HEK293 (cell line): ENCODE results near the gene HPS6.

Source experiments
- CTCF ChIA-PET: fragments of 350-600 bp; formaldehyde crosslinking; extraction: SDS; loops from one replicate; lab custom pipeline; 2021; ENCODE audit warnings: antibody characterized with exemption; lab: Yijun Ruan, JAX
- POLR2A ChIA-PET: fragments of 300-600 bp; formaldehyde crosslinking; extraction: SDS; loops from one replicate; lab custom pipeline; 2020; ENCODE audit warnings: antibody characterized with exemption, inconsistent platforms; lab: Yijun Ruan, JAX
- H3K27ac ChIP-seq: fragments of 200-500 bp; sonication (Bioruptor generic); 2 replicates; pipeline ENCODE4 v1.5.1; 2014; ENCODE audit warnings: low read depth, low read length, control low read depth, inconsistent platforms; ENCODE audit errors: extremely low read depth
- H3K36me3 ChIP-seq, 2 experiments: fragments of 200-500 bp in 1 of 2; sonication (Bioruptor generic) in 1 of 2; 1 replicate in 1 of 2; 2 replicates in 1 of 2; pipeline ENCODE4 v1.5.1; 2014 to 2017; ENCODE audit warnings: inconsistent platforms in 2 of 2, low read length in 2 of 2; ENCODE audit not compliant: control insufficient read depth in 2 of 2, insufficient read depth in 1 of 2
- H3K4me1 ChIP-seq: fragments of 200-500 bp; sonication (Bioruptor generic); 2 replicates; pipeline ENCODE4 v1.5.1; 2014; ENCODE audit warnings: mild to moderate bottlenecking, low read length, inconsistent platforms; ENCODE audit not compliant: control insufficient read depth, insufficient read depth
- H3K4me3 ChIP-seq: 2 replicates; pipeline ENCODE4 v1.5.1; 2011; ENCODE audit warnings: low read depth, mild to moderate bottlenecking, control low read depth, low read length, moderate library complexity
- H3K9me3 ChIP-seq: fragments of 200-500 bp; sonication (Bioruptor generic); 2 replicates; pipeline ENCODE4 v1.5.1; 2014; ENCODE audit warnings: low read depth, low read length, inconsistent platforms; ENCODE audit not compliant: control insufficient read depth, insufficient read depth
- GLI4 ChIP-seq: fragments of 450-650 bp; formaldehyde crosslinking; IDR thresholded peaks from 2 replicates; pipeline ENCODE4 v1.5.1; 2016; ENCODE audit warnings: missing biosample characterization, missing genetic modification characterization
- KLF9 ChIP-seq: fragments of 450-650 bp; formaldehyde crosslinking; IDR thresholded peaks from 2 replicates; pipeline ENCODE4 v1.5.1; 2016; ENCODE audit warnings: missing biosample characterization, missing genetic modification characterization, low read depth
- MEIS1 ChIP-seq: sonication (generic); formaldehyde crosslinking; IDR thresholded peaks from 2 replicates; pipeline ENCODE4 v1.8.1; 2022; ENCODE audit warnings: missing genetic modification reagents, mild to moderate bottlenecking, borderline replicate concordance
- MZF1 ChIP-seq: fragments of 450-650 bp; formaldehyde crosslinking; IDR thresholded peaks from 2 replicates; pipeline ENCODE4 v1.5.1; 2017; ENCODE audit warnings: missing biosample characterization, missing genetic modification characterization, borderline replicate concordance
- OVOL3 ChIP-seq: fragments of 450-650 bp; formaldehyde crosslinking; IDR thresholded peaks from 2 replicates; pipeline ENCODE4 v1.5.1; 2016; ENCODE audit warnings: missing biosample characterization, missing genetic modification characterization
- SCRT2 ChIP-seq: fragments of 450-650 bp; formaldehyde crosslinking; IDR thresholded peaks from 2 replicates; pipeline ENCODE4 v1.5.1; 2016; ENCODE audit warnings: missing biosample characterization, missing genetic modification characterization
- ZBTB21 ChIP-seq: fragments of 450-650 bp; formaldehyde crosslinking; IDR thresholded peaks from 2 replicates; pipeline ENCODE4 v1.5.1; 2017; ENCODE audit warnings: missing biosample characterization, missing genetic modification characterization
- ZBTB48 ChIP-seq: fragments of 450-650 bp; formaldehyde crosslinking; IDR thresholded peaks from 2 replicates; pipeline ENCODE4 v1.5.1; 2016; ENCODE audit warnings: missing biosample characterization, missing genetic modification characterization
- ZFHX2 ChIP-seq: fragments of 450-650 bp; formaldehyde crosslinking; conservative IDR thresholded peaks from 2 replicates; pipeline ENCODE4 v1.5.1; 2016; ENCODE audit warnings: missing biosample characterization, missing genetic modification characterization
- ZFP41 ChIP-seq: fragments of 450-650 bp; formaldehyde crosslinking; IDR thresholded peaks from 2 replicates; pipeline ENCODE4 v1.5.1; 2016; ENCODE audit warnings: missing biosample characterization, missing genetic modification characterization, borderline replicate concordance
- ZNF10 ChIP-seq: fragments of 450-650 bp; formaldehyde crosslinking; IDR thresholded peaks from 2 replicates; pipeline ENCODE4 v1.5.1; 2017; ENCODE audit warnings: missing biosample characterization, missing genetic modification characterization
- ZNF121 ChIP-seq: fragments of 450-650 bp; formaldehyde crosslinking; IDR thresholded peaks from 2 replicates; pipeline ENCODE4 v1.5.1; 2016; ENCODE audit warnings: missing biosample characterization, missing genetic modification characterization
- ZNF221 ChIP-seq: fragments of 450-650 bp; formaldehyde crosslinking; IDR thresholded peaks from 2 replicates; pipeline ENCODE4 v1.5.1; 2017; ENCODE audit warnings: missing biosample characterization, missing genetic modification characterization, borderline replicate concordance
- ZNF341 ChIP-seq: fragments of 450-650 bp; formaldehyde crosslinking; IDR thresholded peaks from 2 replicates; pipeline ENCODE4; 2016; ENCODE audit warnings: low read depth, missing biosample characterization, missing genetic modification characterization
- ZNF37A ChIP-seq: fragments of 450-650 bp; IDR thresholded peaks from 2 replicates; pipeline ENCODE4 v1.5.1; 2018; ENCODE audit warnings: missing biosample characterization, missing genetic modification characterization
- ZNF530 ChIP-seq: fragments of 450-650 bp; formaldehyde crosslinking; IDR thresholded peaks from 2 replicates; pipeline ENCODE4 v1.5.1; 2016; ENCODE audit warnings: low read depth, missing biosample characterization, missing genetic modification characterization
- ZNF623 ChIP-seq: fragments of 450-650 bp; formaldehyde crosslinking; IDR thresholded peaks from 2 replicates; pipeline ENCODE4 v1.5.1; 2016; ENCODE audit warnings: missing biosample characterization, missing genetic modification characterization
- ZNF670 ChIP-seq: fragments of 450-650 bp; formaldehyde crosslinking; IDR thresholded peaks from 2 replicates; pipeline ENCODE4 v1.5.1; 2016; ENCODE audit warnings: missing biosample characterization, missing genetic modification characterization, low read depth
- ZNF791 ChIP-seq: fragments of 450-650 bp; formaldehyde crosslinking; IDR thresholded peaks from 2 replicates; pipeline ENCODE4 v1.5.1; 2016; ENCODE audit warnings: missing biosample characterization, missing genetic modification characterization
- ZNF843 ChIP-seq: fragments of 450-650 bp; formaldehyde crosslinking; IDR thresholded peaks from 2 replicates; pipeline ENCODE4 v1.5.1; 2016; ENCODE audit warnings: missing biosample characterization, missing genetic modification characterization
- ZXDB ChIP-seq: fragments of 450-650 bp; formaldehyde crosslinking; IDR thresholded peaks from 2 replicates; pipeline ENCODE4 v1.5.1; 2016; ENCODE audit warnings: missing biosample characterization, missing genetic modification characterization
- TF ChIP-seq, protein P1 (sequence below): fragments of 450-650 bp; formaldehyde crosslinking; IDR thresholded peaks from 2 replicates; pipeline ENCODE4 v1.5.1; 2017; ENCODE audit warnings: missing biosample characterization, mild to moderate bottlenecking, missing genetic modification characterization, moderate library complexity
- TF ChIP-seq, protein P2 (sequence below): fragments of 450-650 bp; formaldehyde crosslinking; conservative IDR thresholded peaks from 2 replicates; pipeline ENCODE4 v1.5.1; 2016; ENCODE audit warnings: low read depth, missing biosample characterization, missing genetic modification characterization

The HPS6 gene

DNA sequence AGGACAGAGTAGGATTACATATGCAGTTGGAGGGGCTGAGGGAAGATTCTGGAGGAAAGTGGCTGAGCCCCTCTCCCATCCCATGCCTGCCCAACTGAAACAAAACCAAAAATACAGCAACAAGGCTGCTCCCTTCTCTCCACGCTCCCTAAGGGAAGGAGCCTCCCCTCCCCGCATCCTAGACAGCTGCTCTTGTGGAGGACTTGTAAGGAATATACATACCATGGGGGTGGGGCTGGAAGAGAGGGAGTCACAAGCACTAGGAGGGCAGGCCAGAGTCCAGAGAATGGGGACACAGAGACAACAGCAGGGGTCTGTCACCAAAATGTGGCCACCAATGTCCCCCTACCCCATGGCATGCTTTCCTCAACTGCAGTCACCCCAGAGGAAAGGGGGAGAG lies 41.8 kb downstream of the HPS6 start:
- no peaks in the 10 kb centered on the region for H3K9me3 ChIP-seq
- H3K4me1 ChIP-seq: no peaks in the 10 kb centered on the region
- peaks cover 20 to 51% of the 10 kb centered on the region in 2 experiments for H3K36me3 ChIP-seq
- no peak overlapping the region for H3K27ac ChIP-seq
- ChIA-PET POLR2A (interaction anchor here (0.6 kb wide), 1 partner anchor 263 kb away, joined by 3 read pairs; the partner anchor contains the start of gene KCNIP2), CTCF (no interaction called here)
- no peak for TF ChIP-seq ZNF530 (tag by site-specific recombination)
- TF ChIP-seq ZNF843 (tag by site-specific recombination): no peak
- no peak for TF ChIP-seq MEIS1
- no peak for TF ChIP-seq ZBTB21 (tag by site-specific recombination)
- no peak for TF ChIP-seq ZFHX2 (tag by site-specific recombination)
- 0 out of 2 replicates have a peak, but pooled peaks have one; percentile 34 for TF ChIP-seq ZBTB48
- H3K4me3 ChIP-seq: no peak overlapping the region

DNA sequence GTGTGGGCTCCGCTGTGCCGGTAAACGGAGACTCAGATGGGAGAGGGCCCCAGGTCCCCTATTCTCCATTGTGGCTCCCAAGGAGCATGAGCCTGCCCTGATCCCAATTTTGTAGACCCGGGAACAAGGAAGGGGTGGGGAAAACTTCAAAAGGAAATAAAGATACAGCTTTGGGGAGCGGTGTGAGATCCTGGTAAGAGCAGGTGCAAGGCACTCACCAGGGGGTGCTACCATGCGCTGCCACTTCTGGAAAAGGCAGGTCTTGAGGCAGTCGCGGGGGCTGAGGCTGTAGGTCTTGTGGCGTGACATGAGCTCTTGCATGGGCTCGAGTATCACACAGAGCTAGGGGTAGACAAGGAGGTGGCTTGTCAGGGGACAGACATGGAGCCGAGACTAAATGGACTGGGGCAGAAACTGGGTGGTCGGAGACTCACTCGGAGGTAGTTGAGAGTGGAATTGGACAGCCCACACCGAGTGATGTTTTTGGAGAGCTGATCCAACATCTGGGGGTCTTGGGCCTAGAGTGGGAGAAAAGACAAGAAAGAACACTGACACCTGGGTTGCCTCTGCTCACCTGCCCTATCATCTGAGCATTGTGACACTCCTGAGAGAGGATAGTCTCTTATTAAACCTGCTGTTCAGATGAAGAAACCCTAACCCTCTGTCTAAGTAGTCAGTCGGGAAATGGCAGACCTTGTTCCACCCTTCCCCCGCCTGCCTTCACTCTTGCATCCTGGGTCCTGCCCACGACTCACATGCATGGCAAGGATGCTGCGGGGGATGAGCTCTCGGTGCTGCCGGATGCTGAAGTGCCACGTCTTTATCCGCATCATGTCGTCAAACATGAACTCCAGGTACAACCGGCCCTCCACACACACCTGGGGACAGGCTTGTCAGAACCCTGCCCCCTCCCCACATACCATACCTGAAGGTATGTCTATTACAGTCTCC lies 44.3 kb downstream of the HPS6 start:
- Histone ChIP-seq H3K4me3 (no peak overlapping the region), H3K27ac (0 out of 2 replicates have a peak overlapping the region, but pooled peaks have one; percentile 17), H3K4me1 (peaks cover 10% of the 10 kb centered on the region), H3K9me3 (no peaks in the 10 kb centered on the region), H3K36me3 (peaks cover 20 to 51% of the 10 kb centered on the region in 2 experiments)
- CTCF ChIA-PET: interaction anchor here (2.6 kb wide), 1 partner anchor 8 kb away, joined by 7 read pairs; no protein-coding TSS in a partner anchor
- POLR2A ChIA-PET: no interaction called here
- TF ChIP-seq ZNF670 (tag by site-specific recombination) (no peak), KLF9 (tag by site-specific recombination) (no peak), ZNF121 (no peak), SCRT2 (tag by site-specific recombination) (no peak), ZNF623 (tag by site-specific recombination) (peak; percentile 76), ZNF10 (tag by site-specific recombination) (peak; percentile 81; the same call in 1 of the 2 replicates), OVOL3 (tag by site-specific recombination) (no peak), ZNF221 (tag by site-specific recombination) (no peak), ZFHX2 (tag by site-specific recombination) (no peak), ZFP41 (tag by site-specific recombination) (no peak), ZXDB (tag by site-specific recombination) (no peak), ZNF791 (no peak), ZNF341 (peak; percentile 74), ZNF37A (tag by site-specific recombination) (no peak), MZF1 (tag by site-specific recombination) (no peak), GLI4 (no peak)
- TF ChIP-seq, protein P1, sequence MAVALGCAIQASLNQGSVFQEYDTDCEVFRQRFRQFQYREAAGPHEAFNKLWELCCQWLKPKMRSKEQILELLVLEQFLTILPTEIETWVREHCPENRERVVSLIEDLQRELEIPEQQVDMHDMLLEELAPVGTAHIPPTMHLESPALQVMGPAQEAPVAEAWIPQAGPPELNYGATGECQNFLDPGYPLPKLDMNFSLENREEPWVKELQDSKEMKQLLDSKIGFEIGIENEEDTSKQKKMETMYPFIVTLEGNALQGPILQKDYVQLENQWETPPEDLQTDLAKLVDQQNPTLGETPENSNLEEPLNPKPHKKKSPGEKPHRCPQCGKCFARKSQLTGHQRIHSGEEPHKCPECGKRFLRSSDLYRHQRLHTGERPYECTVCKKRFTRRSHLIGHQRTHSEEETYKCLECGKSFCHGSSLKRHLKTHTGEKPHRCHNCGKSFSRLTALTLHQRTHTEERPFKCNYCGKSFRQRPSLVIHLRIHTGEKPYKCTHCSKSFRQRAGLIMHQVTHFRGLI: no peak
- TF ChIP-seq, protein P2, sequence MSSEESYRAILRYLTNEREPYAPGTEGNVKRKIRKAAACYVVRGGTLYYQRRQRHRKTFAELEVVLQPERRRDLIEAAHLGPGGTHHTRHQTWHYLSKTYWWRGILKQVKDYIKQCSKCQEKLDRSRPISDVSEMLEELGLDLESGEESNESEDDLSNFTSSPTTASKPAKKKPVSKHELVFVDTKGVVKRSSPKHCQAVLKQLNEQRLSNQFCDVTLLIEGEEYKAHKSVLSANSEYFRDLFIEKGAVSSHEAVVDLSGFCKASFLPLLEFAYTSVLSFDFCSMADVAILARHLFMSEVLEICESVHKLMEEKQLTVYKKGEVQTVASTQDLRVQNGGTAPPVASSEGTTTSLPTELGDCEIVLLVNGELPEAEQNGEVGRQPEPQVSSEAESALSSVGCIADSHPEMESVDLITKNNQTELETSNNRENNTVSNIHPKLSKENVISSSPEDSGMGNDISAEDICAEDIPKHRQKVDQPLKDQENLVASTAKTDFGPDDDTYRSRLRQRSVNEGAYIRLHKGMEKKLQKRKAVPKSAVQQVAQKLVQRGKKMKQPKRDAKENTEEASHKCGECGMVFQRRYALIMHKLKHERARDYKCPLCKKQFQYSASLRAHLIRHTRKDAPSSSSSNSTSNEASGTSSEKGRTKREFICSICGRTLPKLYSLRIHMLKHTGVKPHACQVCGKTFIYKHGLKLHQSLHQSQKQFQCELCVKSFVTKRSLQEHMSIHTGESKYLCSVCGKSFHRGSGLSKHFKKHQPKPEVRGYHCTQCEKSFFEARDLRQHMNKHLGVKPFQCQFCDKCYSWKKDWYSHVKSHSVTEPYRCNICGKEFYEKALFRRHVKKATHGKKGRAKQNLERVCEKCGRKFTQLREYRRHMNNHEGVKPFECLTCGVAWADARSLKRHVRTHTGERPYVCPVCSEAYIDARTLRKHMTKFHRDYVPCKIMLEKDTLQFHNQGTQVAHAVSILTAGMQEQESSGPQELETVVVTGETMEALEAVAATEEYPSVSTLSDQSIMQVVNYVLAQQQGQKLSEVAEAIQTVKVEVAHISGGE (tag by site-specific recombination): no peak
